HG03103 (cell line): ENCODE measurements around the gene CBY3.
"Not testable (repeated sequence)": the region's sequence is repeated elsewhere in the genome, so short reads cannot be mapped to it uniquely, and the experiment has no call there.

Experiments used
- ATAC-seq: cut with Tn5 transposase; IDR thresholded peaks from one replicate; pipeline ENCODE4 v1.9.1; 2021; ENCODE audit warnings: low read depth; ENCODE audit not compliant: unreplicated experiment

Gene CBY3

GRCh38 chr5:179680780-179681401 is at the start of gene CBY3:
Gene CBY3, minus strand, starts transcription at chr5:179681034. Its CDS starts 116 bp downstream, at chr5:179680918.
- ATAC-seq: no peak

- ATAC-seq: no peak
Measured at GRCh38 chr5:179730356-179730755, 49.5 kb upstream of the CBY3 start.

DNA sequence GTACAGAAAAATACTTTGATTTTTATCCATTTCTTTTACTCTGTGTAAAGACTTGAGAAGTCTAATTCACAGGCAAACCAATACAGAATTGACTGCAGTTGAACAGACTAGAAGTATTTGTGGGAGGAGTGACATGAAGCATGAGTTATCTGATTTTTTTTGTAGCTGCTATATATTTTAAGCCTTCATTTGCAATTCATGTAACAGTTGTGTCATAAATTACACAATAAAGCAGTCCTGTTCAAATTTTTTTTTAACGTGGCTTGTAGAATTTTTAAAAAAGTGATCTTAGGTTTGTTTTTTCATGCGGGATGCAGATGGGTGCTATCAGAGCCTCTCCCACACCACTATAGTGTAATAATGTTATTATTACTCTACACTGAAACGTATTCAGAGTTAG is 48.9 kb upstream of the CBY3 start:
- ATAC-seq: no peak

GRCh38 chr5:179729303-179729702 is 48.5 kb upstream of the CBY3 start:
- ATAC-seq: no peak

GRCh38 chr5:179727106-179727505 is 46.3 kb upstream of the CBY3 start:
- no peak for ATAC-seq

DNA sequence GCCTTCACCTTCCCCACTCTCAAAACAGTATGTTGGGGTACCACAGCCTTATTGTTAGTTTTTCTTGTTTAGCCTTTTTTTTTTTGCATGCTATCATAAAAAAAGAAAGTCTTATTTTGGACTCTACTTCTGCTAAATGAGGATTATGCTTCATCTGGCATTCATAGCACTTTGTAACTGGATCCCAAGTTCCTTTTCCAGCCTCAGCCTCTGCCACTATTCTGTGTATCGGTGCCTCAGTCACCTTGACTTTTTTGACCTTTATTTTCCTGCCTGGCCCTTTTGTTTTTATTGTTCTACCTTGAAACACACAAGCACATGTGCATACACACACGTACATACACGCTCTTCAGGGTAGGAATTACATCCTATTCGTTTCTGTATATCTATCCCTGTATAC is 43.3 kb upstream of the CBY3 start:
- no peak for ATAC-seq

- ATAC-seq: no peak
Measured at GRCh38 chr5:179720222-179720621, 39.4 kb upstream of the CBY3 start.

DNA sequence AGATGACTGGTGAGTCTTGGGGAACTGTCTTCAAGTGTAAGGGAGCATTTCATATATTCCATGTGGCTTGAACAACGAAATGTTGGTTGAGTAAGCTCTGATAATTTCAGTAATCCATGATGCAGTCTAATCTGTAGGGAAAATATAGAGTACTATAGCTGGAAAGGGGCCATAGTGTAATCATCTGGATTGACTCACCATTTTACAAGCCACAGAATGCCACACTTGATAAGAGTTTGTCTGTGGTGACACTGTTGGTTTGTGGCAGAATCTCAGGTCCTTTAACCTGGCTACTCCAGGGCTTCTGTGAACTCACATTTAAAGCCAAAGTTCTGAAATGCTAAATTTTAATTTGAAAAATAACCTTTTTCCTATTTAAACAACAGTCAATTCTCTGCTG is 35.5 kb upstream of the CBY3 start:
- ATAC-seq: no peak

GRCh38 chr5:179700401-179700918 is 19.6 kb upstream of the CBY3 start:
- no peak for ATAC-seq

DNA sequence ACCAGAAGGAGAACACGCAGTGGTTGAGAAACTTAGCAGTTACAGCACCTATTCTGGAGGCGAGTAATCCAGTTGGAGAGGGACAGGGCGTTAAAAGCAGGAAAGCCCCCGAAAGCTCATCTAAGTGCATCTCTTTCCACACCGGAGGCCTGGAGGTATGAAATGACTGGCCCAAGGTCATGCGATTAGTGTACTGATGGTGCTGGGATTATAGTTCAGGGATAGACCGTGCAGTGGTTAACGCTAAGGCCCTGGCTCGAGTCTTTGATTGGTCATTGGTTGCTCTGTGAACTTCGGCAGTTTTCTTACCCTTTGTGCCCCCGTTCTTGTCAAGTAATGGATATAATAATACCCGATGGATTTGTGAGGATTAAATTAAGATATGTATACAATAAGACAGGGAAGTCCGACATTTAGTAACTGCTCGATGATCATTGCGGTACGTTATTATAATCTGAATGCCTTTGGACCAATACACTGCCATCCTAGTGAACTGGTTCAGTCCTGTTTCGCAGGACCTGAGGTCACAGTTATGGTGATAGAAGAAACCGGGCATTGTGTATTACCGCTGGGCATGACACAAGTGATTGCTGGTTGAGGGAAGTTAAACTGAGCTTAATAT is 18.9 kb upstream of the CBY3 start:
- ATAC-seq: no peak

DNA sequence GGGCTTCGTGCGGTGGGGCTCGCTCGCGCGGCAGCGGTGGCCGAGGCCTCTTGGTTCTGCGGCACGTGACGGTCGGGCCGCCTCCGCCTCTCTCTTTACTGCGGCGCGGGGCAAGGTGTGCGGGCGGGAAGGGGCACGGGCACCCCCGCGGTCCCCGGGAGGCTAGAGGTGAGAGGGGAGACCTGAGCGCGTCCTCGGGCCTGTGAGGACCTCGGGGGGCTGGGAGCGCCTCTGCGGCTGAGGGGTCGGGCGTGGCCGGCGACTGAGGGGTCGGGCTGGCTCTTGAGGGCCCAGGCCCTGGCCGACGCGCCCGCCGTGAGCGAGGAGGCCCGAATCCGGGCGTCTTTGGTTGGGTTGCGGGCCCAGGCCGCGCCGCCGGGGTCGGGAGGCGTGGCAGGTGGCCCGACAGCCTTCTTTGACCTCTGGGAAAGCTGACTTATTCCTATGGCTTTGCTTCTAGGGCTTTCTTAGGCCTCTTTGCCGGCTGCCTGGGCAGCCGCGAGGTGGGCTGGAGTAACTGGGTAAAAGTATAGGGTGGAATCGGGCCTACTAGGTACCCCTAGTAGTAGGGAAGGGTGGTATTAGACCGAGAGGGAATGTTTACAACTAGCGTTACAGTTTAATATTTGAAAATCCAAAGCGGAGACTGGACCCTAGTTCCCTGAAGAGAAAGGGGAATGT is 18.2 kb upstream of the CBY3 start, which contains the start of gene CANX:
Gene CANX (plus strand): TSS at position 33 of the 681 bp plus-strand sequence. CDS start 6,715 bp downstream, outside the sequence.
- ATAC-seq: no peak

DNA sequence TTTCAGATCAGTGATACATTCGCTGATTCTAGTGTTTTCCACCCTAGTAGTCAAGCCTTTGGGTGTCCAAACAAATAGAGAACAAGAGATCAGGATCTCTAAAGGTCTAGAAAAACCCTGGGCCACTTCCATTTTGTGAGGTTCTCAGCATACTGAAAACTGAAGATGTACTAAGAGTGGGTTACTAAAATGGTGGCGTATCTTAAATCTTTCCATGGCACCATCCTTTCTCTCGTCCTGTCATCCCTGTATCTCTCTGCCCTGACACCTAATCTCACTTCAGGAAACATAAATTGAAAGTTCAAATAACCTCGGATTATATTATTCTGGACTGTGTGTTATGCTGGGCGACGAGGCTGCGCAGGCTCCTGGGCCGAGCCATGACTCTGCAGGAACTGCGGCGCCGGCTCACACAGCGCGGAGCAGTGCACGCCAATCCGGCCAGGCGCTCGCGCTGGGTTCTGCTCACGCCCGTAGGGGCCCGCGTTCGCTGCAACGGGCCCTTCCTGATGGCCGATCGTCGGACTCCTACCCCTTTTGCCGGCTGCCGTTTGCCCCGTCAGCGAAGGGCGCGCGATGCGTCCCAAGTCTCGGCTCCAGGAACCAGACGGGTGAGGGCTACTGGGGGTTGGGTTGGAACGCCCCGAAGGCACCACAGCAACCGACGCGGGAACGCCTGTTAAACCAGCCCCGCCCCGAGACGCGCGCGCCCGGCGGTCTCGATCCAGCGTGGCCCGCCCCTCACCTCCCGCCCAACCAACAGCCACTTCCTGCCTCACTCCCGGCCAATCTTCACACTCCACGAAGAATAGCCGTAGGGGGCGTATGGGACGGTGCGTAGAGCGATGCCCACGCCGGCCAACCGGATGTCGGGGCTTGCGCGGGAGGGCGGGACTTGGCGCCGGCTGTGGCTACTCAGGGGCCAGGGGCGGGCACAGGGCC is 17.4 kb upstream of the CBY3 start:
- peak; percentile 83 for ATAC-seq

- not testable (repeated sequence) for ATAC-seq
Measured at GRCh38 chr5:179697543-179697942, 16.7 kb upstream of the CBY3 start.

- no peak for ATAC-seq
Measured at GRCh38 chr5:179697108-179697507, 16.3 kb upstream of the CBY3 start.

DNA sequence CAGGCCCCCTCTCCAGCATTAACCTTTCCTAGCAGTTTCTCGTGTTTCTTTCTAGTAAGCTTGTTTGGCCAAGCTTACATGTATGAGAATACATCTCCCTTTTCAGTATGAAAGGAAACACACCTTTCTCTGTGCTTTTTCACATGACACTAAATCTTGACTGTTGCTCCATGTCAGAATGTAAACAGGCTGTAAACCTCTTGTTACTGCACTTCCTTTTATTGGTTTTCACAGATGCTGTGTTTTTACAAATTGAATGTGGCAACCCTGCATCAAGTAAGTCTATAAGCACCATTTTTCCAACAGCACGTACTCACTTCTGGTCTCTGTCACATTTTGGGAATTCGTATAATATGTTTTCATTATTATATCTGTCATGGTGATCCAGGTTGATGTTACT is 15.8 kb upstream of the CBY3 start:
- no peak for ATAC-seq

DNA sequence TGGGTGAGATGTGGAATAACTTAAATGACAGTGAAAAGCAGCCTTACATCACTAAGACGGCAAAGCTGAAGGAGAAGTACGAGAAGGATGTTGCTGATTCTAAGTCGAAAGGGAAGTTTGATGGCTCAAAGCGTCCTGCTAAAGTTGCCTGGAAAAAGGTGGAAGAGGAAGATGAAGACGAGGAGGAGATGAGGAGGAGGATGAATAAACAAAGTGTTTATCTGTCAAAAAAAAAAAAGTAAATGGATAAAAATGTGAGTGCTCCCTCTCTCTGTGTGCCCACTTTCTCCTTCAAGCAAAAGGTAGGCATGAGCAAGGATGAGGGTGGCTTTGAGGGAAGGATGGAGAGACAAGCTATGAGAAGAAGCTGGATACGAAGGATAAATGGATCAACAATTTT is 13.7 kb upstream of the CBY3 start:
- no peak for ATAC-seq

DNA sequence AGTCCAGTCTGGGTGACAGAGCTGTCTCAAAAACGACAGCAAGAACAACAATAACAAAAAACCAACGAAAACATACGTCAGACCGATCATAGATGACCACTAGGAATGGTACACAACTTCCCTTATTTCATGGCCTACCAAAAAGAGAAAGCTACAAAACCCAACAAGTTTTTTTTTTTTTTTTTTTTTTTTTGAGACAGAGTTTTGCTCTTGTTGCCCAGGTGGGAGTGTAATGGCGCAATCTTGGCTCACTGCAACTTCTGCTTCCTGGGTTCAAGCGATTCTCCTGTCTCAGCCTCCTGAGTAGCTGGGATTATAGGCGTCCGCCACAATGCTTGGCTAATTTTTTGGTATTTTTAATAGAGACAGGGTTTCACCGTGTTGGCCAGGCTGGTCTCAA is 8.4 kb upstream of the CBY3 start:
- ATAC-seq: not testable (repeated sequence)

GRCh38 chr5:179680014-179680779 is 637 bp downstream of the CBY3 start:
- no peak for ATAC-seq

DNA sequence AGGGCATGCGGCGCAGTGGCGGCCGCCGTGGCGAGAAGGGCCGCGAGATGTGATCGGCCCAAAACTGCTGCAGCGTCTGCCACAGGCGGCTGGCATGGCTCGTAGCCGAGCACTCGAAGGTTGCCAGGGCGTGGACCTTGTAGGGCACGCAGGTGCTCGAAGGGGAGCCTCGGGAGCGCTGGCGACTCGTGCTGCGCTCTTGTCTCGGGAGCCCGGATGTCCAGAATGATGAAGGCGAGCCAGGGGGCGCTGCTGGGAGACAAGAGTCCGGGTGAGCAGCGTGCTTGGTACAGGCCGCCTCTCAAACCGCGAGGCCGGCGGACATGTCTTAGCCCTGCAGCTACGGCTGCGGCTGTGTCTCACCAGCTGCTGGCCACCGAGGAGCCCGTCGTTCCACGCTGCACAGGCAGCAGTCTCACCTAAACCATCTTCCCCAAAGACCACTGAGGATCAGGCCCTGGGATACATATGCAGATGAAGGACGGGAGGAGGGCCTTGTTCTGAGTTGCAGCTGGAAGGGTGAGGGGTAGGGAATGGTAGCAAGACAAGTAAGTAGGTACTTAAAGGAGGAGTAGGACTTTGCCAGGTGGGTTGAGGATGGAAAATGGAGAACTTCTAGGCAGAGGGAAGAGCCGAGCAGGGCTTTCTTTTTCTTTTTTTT is 1.7 kb downstream of the CBY3 start:
- no peak for ATAC-seq
